Stimulated activated CD8-positive, alpha-beta memory T cell treated with anti-CD3 and anti-CD28 coated beads, Interleukin-7, amount 100 ng/mL, for 4 hours (primary cell): ENCODE data around the gene GPLD1.
A peak's percentile ranks its signal among the peaks of the same experiment; 100 is the strongest.
"Not testable (repeated sequence)": the region's sequence is repeated elsewhere in the genome, so short reads cannot be mapped to it uniquely, and the experiment has no call there.

ENCODE experiments used
- DNase-seq, 2 donors: peaks; one replicate each; pipeline ENCODE4 v3.0.0-alpha.2; 2020; ENCODE audit warnings: low read depth in 2 of 2

GPLD1 gene

DNA sequence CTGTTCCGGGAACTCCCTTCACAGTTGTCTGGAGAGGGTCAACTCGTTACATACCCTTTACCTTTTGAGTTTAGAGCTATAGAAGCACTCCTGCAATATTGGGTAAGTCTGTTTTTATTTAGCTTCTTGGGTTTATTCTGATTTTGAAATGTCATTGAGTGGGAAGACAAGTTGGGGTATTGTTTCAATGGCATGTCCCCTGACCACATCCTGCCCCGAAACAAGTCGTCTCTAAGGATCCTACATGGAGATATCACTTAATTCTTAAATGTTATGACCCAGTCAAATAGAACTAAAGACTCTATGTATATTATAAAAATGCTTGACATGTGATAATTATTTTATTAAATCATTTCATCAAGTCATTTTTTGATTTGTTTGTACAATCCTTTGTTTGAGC, 77.1 kb downstream of the GPLD1 start:
- no peak for DNase-seq

DNA sequence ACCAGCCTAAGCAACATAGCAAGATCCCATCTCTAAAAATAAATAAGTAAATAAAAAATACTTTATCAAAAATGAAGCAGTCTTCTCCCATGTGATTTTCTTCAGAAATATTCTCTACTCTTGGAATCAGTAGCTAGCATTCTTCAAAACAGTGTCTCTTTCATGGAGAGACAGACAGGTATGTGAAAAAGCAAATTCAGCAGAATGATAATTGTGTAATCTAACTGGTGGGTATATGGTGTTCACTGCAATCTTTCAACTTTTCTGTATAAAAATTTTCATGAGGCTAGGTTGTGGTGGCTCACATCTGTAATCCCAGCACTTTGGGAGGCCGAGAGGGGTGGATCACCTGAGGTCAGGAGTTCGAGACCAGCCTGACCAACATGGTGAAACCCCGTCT, 78.8 kb downstream of the GPLD1 start:
- DNase-seq: no peak

DNA sequence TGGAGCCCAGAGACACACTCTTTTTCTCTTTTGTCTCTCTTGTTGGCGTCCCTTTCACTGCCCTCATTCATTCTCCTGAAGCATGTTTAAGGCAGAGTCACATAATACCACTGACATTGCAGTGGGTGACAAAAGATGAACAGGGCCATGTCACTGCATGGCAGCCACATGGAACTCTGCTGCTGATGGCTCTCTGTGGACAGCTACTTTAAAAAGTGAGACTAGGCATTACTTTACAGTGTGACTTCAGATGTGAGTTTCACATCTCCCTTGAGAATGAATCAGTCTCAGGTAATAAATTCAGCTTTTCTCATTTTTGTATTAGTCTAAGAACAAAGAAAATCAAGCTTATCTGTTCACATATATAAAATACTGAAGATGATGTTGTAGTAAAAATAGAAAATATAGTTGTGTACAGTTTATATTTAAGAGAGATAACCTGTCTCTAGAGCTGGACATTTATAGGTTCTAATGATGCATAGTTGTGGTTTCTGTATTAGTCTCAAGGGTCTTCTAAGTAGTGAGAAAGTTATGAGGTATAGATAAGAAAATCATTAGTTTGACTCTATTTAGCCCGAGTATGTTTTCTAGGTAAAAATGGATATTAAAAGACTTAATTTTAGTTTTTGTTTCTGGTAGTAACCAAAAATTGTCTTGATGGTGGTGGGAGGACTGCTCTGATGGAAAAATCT, 80.5 kb downstream of the GPLD1 start:
- DNase-seq: no peak

DNA sequence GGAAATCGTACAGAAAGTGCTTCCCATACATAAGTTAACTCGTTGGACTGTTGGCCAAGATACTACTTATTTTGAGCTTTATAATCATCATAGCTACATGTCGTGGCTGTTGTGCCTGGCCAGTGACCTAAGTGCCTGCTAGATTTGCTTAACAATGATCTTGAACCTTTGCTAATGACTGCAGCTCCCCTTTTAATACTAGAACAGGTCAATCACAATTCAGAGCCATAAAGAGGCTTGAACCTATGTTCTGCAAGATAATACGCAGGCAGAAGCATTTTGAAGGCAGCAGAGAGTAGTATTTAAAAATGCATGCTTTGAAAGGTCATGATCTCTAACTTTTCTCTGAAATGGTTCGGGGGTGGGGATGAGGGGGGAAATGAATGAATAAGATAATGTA, 84.1 kb downstream of the GPLD1 start:
- no peak for DNase-seq

DNA sequence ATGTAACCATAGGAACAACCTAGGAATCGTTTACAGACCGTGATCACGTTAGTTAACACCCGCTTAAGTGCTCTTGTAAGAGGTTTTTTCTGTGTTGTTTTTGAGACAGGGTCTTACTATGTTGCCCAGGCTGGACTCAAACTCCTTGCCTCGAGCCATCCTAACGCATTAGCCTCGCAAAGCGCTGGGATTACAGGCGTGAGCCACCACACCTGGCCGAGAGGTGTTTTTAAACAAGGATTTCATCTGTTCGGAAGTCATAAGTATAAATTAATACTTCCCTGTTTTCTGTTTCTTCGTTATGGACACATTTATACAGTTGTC, 85.9 kb downstream of the GPLD1 start:
- DNase-seq: no peak

DNA sequence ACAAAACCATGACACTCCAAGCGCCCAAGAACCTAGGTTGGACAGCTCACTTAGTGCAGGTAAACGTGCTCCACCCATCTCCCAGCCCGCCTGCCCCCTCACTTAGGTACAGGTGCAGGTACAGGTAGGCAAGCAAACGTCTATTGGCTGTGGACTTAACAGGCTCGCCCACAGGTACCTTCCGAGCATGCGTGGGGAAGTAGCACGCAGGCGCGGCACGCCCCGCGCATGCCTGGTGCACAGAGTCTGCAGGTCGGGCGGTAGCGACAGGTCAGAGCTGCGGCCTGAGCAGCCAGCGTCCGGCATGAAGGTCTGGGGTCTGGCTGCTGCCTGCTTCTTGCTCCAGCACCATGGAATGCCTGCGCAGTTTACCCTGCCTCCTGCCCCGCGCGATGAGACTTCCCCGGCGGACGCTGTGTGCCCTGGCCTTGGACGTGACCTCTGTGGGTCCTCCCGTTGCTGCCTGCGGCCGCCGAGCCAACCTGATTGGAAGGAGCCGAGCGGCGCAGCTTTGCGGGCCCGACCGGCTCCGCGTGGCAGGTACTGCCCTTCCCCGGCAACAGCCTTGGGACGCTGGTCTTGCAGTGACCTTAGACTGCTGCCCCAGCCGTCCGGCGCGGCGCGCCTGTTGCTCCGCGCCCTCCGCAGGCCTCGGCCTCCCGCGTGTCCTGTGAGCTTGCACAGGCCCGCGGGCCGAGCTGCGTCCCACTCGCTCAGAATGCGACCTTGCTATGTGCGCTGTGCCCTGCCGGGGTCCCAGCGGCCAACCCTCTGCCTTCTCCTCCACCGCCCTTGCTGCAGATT, 86.5 kb downstream of the GPLD1 start, which contains the start of gene MRS2:
MRS2 (plus strand) TSS at position 240 of the 804 bp plus-strand sequence; CDS start at position 351, 111 bp downstream.
- peak; percentile 64 to 75 for DNase-seq

DNA sequence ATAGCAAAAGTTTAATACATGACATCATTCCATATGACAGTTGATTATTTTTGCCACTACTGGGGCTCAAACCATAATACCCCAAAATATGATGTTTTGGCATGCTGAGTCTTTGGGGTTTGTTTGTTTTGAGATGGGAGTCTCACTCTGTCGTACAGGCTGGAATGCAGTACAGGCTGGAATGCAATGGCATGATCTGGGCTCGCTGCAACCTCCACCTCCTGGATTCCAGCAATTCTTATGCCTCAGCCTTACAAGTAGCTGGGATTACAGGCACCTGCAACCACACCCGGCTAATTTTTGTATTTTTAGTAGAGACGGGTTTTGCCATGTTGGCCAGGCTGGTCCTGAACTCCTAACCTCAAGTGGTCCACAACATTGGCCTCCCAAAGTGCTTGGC, 87.9 kb downstream of the GPLD1 start:
- no peak for DNase-seq

DNA sequence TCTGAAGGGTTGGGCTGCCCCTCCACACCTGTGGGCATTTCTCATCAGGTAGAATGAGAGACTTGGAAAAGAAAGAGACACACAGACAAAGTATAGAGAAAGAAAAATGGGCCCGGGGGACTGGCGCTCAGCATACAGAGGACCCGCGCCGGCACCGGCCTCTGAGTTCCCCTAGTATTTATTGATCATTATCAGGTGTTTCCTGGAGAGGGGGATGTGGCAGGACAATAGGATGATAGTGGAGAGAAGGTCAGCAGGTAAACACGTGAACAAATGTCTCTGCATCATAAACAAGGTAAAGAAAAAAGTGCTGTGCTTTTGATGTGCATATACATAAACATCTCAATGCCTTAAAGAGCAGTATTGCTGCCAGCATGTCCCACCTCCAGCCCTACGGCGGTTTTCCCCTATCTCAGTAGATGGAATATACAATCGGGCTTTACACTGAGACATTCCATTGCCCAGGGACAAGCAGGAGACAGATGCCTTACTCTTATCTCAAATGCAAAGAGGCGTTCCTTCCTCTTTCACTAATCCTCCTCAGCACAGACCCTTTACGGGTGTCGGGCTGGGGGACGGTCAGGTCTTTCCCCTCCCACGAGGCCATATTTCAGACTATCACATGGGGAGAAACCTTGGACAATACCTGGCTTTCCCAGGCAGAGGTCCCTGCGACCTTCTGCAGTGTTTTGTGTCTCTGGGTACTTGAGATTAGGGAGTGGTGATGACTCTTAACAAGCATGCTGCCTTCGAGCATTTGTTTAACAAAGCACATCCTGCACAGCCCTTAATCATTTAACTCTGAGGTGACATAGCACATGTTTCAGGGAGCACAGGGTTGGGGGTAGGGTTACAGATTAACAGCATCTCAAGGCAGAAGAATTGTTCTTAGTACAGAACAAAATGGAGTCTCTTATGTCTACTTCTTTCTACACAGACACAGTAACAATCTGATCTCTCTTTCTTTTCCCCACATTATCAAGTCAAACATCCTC, 89.0 kb downstream of the GPLD1 start:
- not testable (repeated sequence) for DNase-seq

DNA sequence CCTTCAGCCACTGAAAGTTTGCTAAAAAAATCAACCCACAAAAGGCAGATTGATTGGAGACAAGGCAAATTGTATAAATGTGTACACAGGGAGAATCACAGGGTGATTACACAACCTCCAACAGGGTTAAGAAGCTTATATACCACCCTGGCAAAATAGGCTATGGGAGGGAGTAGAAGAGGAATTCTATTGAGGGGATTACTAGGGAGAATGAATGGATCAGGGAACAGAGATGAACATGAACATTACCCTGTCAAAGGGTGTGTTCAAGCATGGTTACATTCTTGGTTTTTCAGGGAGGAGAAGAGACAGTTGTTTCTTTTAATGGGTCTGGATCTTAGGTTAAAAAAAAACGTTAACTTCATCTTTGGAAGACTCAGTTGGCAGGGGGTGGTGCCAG, 91.7 kb downstream of the GPLD1 start:
- no peak for DNase-seq

DNA sequence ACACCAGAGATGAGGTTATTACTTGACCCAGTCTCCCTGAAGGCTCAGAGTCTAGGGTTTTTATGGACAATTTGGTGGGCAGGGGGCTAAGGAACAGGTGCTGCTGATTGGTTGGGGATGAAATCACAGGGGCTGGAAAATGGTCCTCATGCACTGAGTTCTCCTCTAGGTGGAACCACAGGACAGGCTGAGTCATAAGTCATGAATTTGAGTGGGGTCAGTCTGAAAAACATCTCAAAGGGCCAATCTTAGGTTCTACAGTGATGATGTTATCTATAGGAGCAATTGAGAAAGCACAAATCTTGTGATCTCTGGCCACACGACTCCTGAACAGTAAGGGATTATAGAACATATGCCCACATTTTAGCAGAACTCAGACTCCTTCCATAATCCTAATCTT, 92.6 kb downstream of the GPLD1 start:
- DNase-seq: no peak

DNA sequence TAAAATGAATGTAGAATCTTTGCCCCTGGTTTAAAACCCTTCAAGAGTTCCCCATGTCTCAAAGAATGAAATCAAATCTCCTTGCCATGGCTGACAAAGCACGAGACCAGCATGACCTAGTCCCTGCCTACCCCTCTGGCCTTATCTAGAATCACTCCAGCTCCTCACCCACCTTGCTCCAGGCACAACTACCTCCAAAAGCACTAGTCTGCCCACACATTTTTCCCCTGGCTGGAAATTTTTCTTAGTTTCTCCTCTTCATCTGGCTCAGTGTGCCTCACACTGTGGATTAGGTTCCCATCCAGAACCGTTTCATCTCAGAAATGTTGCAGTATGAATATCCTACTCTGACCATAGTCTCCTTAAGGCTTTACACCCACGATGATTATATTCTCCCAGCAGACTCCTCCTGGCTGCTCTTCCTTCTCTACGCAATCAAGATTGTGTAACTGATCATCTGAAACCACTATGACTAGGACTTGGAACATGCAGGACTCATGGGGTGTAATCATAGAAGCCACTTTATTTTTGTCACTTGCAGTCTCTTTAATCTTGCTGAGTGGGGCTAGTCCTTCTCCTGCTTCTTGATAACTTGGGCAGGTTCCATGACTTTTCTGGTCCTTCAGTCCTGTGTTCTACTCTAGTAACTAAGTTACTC, 94.5 kb downstream of the GPLD1 start:
- no peak for DNase-seq

DNA sequence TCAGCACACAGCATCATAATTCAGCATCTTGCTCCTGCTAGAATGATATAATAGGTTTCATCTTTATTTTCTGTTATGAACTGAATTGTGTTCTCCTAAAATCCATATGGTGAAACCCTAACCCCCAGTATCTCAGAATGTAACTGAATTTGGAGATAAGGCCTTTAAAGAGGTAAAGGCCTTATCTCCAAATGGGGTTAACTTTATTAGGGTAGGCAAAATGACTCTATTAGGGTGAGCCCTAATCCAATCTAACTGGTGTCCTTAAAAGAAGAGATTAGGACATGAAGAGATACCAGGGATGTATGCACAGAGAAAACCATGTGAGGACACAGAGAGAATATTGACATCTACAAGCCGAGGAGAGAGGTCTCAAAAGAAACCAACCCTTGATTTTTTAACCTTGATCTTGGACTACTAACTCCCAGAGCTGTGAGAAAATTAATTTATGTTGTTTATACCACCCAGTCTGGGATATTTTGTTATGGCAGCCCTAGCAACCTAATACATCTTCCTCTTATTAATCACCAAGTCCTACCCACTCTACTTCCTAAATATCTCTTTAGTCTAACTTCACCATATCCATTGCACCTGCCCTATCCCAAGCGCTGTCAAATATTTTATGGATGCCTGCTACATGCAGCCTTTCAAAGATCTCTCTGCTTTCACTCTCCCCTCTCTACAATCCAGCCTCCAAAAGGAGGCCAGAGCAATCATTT, 95.2 kb downstream of the GPLD1 start:
- DNase-seq: no peak

DNA sequence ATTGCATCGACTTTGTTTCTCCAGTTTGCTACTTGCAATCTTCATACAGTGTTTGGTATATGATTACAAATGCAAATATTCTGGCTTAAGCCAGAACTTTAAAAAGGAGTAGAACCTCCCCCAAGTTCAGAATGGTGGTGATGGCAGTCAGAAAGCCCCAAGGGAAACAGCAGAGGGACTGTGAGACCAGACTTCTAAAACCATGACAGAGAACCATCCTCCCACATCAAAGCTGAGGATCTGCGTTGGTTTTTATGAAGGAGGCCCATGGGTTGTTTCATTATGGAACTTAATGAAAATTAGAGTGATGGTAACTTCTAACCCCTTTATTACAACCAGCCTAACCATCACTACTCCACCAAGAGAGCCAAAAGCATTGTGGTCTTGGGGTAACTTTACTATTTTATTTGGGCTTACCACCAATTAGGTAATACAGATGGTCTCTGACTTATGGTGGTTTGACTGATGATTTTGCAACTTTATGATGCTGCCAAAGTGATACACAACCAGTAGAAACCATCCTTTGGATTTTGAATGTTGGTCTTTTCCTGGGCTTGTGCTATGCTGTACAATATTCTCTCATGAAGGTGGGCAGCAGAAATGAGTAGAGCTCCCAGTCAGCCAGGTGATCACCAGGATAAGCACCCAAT, 97.5 kb downstream of the GPLD1 start:
- DNase-seq: no peak

DNA sequence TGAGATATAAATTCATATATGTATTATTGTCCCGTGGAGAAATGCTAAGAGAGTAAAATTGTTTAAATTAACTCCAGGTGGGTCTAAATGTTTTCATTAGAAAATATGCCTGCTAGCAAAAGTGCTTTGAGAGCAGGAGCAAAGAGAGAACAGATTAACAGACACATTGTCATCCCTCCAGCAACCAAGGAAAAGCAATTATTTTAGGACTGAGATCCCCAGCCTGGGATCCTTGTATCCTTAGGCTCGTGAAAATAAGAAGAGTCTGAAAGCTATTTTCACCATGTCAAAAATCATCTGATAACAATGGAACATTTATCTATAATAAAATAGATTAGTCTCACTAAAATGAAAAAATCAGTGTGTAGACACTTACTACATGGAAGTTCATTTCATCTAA, 98.2 kb downstream of the GPLD1 start:
- DNase-seq: no peak

DNA sequence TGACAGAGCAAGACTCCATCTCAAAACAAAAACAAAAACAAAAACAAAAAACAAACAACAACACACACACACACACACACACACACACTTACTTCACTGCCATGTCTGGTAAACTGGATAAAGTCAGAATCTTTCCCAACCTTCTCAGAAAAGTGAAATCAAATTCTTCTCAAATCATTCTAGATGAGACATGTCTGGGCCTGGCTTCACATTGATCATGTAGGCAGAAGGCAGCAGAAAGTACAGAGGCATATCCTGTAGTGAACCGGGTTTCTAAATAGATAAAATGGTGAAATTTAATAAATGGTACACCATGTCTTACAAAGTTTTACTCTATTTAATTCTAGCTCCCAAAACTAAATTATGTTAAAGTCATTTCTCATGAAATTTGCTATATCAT, 101.6 kb downstream of the GPLD1 start:
- DNase-seq: no peak

DNA sequence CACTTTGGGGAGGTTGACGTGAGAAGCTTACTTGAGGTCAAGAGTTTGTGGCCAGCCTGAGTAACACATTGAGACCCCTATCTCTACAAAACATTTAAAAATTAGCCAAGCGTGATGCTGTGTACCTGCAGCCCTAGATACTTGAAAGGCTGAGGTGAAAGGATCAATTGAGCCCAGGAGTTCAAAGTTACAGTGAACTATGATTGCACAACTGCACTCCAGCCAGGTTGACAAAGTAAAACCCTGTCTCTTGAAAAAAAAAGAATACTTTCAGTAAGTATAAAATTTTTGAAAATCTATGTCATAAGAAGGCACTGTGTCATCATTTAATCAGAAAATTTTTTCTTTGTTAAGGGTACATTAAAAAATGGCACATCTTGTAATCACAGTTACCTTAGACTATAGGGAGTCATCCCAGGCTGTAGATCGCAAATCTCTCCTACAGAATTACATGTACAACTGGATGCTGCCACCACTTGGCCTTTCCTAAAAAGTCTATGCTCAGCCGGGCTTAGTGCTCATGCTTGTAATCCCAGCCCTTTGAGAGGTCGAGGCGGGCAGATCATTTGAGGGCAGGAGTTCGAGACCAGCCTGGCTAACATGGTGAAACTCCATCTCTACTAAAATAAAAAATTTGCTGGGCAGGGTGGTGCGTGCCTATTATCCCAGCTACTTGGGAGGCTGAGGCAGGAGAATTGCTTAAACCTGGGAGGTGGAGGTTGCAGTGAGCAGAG, 103.7 kb downstream of the GPLD1 start:
- DNase-seq: no peak

DNA sequence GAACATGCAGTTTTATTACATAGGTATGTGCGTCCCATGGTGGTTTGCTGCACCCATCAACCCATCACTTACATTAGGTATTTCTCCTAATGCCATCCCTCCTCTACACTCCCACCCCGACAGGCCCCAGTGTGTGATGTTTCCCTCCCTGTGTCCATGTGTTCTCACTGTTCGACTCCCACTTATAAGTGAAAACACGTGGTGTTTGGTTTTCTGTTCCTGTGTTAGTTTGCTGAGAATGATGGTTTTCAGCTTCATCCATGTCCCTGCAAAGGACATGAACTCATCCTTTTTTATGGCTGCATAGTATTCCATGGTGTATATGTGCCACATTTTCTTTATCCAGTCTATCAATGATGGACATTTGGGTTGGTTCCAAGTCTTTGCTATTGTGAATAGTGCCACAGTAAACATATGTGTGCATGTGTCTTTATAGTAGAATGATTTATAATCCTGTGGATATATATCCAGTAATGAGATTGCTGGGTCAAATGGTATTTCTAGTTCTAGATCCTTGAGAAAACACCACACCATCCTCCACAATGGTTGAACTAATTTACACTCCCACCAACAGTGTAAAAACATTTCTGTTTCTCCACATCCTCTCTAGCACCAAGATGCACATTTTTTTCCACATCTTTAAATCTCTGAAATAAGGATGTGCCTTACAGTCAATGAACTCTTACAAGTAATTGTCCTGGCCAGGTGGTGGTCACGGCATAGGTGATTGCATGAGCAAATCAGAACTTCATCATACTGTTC, 104.8 kb downstream of the GPLD1 start:
- not testable (repeated sequence) for DNase-seq

DNA sequence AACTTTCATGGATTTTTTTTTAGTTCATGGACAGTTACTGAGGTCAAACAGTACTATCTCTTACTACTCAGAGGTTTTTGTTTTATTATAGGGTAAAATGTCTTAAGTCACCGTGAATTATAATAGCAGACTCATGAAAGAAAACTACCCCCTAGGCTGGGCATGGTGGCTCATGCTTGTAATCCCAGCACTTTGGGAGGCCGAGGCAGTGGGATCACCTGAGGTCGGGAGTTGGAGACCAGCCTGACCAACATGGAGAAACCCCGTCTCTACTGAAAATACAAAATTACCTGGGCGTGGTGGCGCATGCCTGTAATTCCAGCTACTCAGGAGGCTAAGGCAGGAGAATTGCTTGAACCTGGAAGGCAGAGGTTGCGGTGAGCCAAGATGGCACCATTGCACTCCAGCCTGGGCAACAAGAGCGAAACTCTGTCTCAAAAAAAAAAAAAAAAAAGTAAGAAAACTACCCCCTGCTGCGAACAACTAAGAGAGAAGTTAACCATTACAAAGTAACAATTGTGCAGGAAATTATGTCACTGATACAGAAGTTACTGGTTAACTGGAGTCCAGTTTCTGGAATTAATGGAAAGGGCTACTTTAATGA, 106.4 kb downstream of the GPLD1 start:
- not testable (repeated sequence) for DNase-seq

DNA sequence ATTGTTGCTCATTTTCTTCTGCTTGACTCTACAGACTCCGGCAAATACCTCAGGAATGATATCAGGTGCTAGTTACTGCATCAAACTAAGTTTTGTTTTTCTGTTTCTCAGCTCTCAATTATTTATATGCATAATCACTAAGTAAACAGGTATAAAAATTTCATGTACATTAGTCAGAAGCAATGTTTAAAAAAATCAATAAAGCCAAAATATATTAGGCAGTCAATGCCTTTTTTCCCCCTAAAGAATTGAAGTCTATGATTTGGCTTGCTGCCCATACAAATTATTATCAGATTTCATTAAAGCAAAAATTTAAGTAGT, 107.2 kb downstream of the GPLD1 start:
- no peak for DNase-seq
